Measurements from ENCODE around the gene SPIRE2.
"Not testable (repeated sequence)": the region's sequence is repeated elsewhere in the genome, so short reads cannot be mapped to it uniquely, and the experiment has no call there.

SPIRE2 gene

DNA sequence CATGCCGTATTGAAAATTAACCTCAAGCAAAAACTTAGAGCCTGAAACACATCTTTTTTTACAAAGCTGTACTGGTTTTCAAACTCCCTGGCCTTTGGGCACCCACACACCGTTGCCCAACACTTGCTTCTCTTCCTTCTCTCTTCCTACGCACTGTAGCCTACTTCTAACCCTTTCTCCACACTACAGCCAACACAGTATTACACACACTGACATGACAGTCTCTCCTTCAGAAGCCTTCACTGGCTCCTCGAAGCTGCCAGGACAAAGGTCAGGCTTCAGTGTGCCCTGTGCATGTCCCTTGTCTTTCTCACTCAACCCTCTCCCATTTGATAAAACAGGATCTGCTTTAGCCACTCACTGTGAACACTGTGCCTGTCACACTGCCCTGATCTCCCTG, 19.8 kb upstream of the SPIRE2 start:
- no peak for DNase-seq

- no peak for DNase-seq
Observed at GRCh38 chr16:89811321-89811720, 17.0 kb upstream of the SPIRE2 start.

- DNase-seq = no peak
Observed at GRCh38 chr16:89815639-89816348, 12.5 kb upstream of the SPIRE2 start.

DNA sequence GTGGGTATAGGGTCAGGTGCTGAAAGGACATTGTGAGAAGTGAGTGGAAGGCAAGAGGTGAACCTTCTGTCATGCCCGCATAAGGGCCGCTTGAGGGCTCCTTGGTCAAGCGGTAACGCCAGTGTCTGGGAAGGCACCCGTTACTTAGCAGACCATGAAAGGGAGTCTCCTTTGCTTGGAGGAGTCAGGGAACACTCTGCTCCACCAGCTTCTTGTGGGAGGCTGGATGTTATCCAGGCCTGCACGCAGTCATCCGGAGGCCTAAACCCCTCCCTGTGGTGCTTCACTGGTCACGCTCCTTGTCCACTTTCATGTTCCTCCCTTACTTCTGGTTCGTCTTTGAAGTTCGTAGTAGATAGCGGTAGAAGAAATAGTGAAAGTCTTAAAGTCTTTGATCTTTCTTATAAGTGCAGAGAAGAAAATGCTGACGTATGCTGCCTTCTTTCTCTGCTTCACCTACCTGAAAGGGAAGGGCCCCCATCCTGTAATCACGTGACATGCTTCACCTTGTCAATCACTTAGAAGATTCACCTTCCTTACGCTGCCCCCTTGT, 9.3 kb upstream of the SPIRE2 start:
- DNase-seq = not testable (repeated sequence)

DNA sequence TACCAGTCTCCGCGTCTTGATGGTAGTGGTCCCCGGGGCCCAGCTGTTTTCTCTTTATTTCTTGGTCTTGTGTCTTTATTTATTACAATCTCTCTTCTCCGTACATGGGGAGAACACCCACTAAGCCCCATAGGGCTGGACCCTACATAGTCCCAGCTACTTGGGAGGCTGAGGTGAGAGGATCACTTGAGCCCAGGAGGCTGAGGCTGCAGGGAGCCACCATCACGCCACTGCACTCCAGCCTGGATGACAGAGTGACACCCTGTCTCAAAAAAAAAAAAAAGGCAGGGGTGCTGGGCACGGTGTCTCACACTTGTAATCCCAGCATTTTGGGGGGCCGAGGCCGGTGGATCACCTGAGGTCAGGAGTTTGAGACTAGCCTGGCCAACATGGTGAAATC, 8.8 kb upstream of the SPIRE2 start:
- not testable (repeated sequence) for DNase-seq

DNA sequence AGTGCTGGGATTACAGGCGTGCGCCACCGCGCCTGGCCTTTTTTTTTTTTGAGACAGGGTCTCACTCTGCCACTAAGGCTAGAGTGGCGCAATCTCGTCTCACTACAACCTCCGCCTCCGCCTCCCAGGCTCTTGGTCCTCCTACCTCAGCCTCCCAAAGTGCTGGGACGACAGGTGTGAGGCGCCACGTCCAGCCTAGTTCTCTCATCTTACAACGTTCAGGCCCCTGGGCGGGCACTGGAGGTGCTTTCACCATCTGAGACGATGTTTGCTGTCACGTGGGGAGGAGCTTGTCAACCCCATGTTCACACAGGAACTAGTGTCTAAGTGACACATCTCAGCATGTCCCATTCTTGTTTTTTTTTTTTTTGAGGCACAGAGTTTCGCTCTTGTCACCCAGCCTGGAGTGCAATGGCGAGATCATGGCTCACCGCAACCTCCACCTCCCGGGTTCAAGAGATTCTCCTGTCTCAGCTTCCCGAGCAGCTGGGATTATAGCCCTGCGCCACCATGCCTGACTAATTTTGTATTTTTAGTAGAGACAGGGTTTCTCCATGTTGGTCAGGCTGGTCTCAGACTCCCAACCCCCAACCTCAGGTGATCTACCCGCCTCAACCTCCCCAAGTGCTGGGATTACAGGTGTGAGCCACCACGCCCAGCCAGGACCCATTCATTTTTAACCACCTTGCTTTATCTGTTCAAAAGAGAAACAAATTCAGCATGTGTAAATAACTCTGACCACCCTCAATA, 6.7 kb upstream of the SPIRE2 start:
- DNase-seq = no peak

GRCh38 chr16:89822188-89823086, 5.8 kb upstream of the SPIRE2 start:
- DNase-seq = no peak

DNA sequence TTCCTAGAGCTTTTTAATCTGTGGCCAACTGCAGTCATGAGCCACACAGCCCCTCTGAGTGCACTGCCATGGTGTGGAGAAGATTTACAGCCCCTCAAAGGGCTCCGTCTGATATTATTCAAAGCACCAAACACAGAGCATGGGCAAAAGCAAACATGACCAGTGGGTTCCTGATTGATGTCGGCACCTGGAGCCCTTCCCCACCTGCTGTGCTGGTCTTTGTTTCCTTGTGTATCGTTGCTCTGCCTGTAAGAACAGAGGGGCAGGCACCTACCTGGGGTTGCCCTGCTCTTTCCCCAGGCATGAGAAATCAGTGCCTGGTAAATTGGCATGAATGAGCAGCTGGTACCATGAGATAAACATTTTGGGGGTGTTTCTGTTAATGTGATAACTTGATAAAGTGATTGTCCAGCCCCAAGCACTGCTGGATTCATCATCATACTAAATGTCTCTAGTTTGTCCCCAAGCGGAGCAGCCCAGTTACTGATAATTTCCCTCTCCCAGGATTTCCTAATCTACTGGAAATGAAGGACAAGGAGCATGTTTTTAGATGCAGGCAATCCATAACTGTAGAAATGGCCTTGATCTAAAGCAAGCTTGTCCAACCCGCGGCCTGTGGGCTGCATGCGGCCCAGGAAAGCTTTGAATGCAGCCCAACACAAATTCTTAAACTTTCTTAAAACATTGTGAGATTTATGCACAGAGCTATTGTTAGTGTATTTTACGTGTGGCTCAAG, 5.0 kb upstream of the SPIRE2 start:
- peak; percentile 88 for DNase-seq

GRCh38 chr16:89823824-89824148, 4.5 kb upstream of the SPIRE2 start:
- not testable (repeated sequence) for DNase-seq

- no peak for DNase-seq
Observed at GRCh38 chr16:89826531-89827382, 1.5 kb upstream of the SPIRE2 start.

DNA sequence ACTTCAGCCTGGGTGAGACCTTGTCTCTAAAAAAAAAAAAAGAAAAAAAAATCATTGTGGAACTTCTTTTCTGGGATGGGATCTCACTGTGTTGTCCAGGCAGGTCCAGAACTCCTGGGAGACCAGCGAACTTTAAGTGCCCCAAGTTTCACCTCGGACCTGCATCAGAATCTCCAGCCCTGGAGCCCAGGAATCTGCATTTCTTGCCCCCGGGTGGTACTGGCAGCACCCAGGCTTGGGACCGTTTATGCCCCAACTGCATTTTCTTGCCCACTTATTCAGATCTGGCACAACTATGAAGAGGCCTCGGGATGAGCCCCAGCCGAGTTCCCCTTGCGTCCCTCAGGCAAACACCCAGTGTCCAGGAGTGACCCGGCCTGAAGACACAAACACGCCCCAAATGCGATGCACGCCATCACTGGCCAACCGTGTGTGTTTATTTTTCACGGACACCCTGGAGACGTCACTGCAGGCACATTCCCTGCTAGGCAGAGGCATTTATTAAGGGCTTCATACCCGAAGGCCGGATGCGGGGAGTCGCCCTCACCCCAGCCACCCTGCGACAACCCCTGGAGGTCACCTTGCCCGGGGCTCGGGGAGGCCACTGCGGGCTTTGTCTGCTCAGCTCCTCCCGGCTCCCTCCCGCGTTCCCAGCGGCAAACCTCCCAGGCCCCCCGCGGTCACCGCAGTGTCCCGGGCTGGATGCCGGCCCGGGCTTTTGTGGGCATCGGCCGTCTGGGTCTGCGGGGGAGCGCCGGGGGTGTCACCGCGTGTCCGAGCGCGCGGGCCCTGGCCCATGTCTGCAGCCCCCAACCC, 684 bp upstream of the SPIRE2 start:
- no peak for DNase-seq

DNA sequence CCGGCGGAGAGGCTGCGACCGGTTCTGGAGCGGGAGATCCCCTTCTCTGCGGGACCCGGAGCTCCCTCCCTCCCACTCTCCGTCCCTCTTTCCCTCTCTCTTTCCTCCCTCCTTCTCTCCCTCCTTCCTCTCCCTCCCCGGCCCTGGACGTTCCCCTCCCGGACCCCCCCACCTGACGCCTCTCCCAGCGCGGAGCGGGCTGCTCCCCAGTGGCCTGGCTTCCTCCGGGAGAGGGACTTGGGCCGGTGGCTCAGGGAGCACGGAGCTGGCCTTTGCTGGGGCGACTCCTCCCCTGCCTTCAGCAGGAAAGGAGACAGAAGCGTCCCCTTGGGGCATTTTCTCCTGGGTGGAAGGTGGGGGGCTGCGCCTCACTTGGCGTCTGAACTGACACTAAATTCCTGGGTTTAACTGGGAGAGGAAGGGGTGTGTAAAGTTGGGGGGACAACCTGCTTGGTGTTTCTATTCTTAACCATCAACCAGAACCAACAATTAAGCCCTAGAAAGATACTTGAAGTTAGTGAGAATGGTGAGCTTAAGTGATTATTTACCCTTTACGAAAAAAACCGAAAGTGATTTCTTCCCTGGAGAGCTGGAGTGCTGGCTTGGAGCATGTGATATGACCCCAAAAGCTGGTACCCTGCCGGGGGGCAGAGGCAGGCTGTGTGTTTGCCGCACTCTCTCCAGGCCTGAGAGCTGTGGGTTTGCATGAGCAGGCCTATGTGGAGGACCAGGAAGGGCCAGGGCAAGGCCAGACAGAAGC, 775 bp downstream of the SPIRE2 start:
- no peak for DNase-seq

- no peak for DNase-seq
Observed at GRCh38 chr16:89829630-89830437, 1.6 kb downstream of the SPIRE2 start.

- no peak for DNase-seq
Observed at GRCh38 chr16:89831810-89832328, 3.6 kb downstream of the SPIRE2 start.

DNA sequence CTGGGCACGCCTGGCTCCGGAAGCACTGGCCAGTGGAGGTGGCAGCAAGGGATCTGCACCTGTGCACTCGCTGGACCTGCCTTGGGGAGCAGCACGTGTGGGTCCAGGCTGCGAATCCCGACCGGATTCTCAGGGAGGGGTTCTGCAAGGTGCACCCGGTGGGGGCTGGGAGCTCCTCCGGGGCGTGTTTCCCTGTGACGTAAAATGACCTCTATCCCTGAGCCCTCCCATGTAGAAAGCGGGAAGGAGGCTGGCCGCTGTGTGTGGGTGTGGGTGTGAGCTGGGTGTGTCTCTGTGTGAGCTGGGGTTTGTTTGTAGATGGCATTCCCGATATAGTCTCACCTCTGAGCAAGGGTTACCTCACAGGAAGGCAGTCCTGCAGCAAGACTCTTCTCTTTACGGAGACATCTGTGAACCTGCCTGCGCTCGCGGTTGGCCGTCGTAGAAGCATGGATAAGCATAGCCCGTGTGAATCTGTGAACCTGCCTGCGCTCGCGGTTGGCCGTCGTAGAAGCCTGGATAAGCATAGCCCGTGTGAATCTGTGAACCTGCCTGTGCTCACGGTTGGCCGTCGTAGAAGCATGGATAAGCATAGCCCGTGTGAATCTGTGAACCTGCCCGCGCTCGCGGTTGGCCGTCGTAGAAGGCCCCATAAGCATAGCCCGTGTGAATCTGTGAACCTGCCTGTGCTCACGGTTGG, 5.5 kb downstream of the SPIRE2 start:
- not testable (repeated sequence) for DNase-seq

DNA sequence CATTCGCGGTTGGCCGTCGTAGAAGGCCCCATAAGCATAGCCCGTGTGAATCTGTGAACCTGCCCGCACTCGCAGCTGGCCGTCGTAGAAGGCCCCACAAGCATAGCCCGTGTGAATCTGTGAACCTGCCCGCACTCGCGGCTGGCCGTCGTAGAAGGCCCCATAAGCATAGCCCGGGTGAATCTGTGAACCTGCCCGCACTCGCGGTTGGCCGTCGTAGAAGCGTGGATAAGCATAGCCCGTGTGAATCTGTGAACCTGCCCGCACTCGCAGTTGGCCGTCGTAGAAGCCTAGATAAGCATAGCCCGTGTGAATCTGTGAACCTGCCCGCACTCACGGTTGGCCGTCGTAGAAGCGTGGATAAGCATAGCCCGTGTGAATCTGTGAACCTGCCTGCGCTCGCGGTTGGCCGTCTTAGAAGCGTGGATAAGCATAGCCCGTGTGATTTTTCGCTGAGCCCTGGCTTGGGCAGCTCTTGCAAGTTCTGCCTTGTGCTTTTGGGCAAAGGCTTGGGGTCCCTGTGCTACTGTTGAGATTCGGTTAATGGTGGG, 6.6 kb downstream of the SPIRE2 start:
- DNase-seq = not testable (repeated sequence)

DNA sequence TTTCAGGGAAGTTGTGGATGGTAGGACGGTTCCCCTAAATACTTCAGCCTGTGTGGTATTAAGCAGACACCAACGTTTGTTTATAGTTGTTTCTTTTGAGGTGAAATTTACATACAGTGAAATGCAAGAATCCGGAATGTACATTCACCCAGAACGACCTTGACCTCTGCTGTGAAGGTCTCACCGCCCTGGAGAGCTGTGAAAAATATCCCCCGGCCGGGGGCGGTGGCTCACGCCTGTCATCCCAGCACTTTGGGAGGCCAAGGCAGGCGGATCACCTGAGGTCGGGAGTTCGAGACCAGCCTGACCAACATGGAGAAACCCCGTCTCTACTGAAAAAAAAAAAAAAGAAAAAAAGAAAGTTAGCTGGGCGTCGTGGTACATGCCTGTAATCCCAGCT, 8.2 kb downstream of the SPIRE2 start:
- DNase-seq = not testable (repeated sequence)

All from NCI-H1417 treated with DMSO at 0.1 percent for 48 hours (cell line).